NCI-H82 (cell line): Measurements from ENCODE around the gene TC2N.
"Not testable (repeated sequence)": the region's sequence is repeated elsewhere in the genome, so short reads cannot be mapped to it uniquely, and the experiment has no call there.

Experiments
- DNase-seq: peaks from one replicate; lab custom pipeline; 2025; lab: John Stamatoyannopoulos, UW

TC2N gene

DNA sequence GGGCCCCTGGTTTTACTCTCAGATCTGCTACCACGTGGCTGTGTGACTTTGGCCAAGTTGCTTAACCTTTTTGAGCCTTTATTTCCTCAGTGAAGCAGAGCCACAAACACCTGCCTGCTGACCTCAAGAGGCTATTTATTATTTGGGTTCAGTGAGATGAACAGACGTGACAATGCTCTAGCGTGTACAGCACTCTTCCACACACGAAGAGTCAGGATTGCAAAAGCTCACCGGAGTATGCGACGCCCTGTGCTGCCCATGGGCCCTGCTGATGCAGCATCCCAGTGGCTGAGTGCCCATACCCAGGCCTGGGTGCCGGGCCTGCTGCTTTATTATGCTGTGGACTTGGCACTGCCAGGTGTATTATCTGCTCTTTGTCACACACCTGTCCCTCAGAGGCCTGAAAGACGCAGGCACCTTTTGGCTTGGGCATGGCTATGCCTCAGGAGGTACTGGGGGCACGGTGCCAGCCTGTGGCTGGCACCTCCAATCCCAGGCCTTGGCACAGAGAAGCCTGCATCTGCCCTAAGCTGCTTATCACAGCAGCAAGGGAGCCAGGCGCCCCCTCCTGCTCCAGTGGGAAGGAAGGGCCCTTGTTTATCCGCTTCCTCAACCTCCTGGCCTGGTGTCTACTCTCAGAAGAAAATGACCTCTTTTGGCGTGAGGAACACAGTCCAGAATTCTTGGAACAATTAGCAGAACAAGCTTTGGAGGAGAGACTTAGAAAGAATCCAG, 22.3 kb upstream of the TC2N start:
- DNase-seq, result no peak

DNA sequence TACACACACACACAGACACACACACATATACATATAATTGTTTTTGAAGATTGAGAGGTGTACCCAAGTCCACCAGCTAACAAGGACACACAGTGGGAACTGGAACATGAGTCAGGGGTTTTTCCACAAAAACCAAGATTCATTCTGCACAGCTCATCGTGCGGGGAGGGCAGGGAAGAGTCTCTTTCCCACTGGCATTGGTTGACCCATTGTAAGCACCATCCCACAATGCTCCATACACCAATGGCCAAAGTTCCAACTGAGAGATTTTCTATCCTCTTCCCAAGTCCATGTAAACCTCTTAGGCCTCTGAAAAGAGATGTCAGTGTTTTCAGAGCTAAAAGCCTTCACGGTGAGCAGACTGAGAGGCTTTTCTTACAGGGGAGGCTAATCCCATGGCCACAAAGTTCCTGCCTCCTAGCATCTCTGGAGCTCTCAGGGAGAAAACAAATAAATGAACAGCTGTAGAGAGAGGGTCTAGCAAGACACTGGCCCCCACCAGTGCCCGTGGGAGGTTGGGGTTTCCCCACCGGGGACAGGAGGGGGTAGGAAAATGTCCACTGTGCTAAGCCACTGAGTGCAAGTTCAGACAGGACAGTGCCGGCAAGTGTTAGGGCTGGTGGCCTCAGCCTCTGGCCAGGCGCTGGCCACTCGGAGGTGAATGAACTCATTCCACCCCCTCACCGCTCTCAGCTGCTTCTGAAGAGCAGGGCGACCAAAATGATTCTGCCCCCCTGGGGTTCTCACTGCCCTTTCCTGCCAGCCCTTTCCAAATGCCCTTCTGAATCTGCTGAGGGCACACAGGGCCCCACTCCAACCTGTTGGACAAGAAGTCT, 21.5 kb upstream of the TC2N start:
- peak; percentile 38 for DNase-seq

DNA sequence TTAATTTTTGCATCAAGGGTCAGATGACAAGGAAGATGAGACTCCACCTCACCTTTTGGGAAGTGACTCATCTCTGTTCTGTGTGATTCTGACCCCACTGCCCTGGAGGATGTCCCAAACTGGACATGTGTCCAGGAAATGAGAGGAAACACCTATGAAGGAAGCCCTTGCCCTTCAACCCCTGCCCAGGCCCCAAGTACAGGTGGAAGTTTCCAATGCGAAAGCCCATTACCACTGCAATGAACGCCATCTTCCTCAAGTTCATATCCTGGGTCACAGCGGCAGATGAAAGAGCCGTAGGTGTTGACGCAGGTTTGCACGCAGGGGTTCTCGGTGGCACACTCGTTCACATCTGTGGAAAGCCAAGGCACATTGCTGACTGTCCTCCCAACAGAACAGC, 19.6 kb upstream of the TC2N start:
- no peak for DNase-seq

DNA sequence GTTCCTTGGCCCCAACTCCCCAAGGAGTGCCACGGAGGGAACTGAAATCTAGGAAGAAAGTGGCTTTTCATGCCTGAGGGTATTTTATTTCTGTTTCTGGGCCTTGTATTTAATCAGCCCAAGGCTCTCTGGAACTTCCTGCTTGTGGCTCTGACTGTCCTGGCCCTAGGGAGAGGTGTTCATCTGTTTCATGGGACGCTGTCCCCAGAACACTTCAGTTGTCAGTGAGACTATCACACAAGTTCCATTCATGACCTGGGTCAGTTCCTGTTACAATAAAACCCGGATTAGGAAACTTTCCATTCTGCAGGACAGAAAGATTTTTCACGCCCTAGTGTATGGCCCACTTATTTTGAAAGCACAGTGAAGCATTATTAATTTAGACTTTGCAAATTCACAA, 18.5 kb upstream of the TC2N start:
- DNase-seq, result no peak

DNA sequence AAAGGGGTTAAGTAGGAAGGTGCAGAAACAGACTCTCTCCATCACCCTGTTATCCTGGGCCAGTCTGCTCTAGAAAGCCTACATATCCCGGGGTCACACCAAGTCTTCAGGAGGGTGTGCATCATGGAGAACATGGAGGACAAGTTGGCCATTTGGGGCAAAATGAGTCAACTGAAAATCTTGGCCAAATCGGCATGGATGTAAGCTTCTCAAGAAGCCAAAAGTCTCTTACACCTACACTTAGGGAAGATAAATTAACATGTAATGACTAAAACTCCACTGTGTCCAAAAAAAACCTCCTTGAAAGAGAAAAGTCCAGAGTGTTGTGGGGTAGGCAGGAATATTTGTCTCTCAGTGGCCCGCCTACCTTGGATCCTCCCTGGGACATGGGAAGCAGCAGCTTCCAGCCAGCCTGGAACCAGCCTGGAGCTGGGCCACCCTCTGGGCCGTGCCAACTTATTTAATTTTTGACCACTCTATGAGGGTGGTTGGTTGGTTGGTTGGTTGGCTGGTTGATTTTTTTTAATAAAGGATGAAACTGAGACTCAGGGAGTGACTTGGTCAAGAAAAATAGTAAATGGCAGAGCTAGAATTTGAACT, 17.9 kb upstream of the TC2N start:
- DNase-seq, result no peak

DNA sequence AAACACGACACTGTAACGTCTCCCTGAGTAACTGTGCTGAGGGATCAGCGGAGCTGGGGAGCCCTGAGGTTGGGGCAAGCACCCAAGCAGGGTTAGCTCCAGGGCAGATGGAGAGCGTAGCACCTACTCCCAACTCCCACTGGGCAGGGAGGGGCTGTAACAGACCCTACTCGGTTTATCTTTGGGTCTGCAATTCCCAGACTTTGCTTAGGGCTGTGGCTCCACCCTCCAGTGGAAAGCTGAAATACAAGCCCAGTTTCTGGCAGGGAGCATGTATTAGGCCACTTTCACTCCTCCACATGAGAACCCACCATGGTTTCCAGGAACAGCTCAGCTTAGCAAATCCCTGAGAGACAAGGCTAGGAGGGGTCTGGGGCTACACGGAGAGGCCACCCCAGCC, 17.3 kb upstream of the TC2N start:
- no peak for DNase-seq

DNA sequence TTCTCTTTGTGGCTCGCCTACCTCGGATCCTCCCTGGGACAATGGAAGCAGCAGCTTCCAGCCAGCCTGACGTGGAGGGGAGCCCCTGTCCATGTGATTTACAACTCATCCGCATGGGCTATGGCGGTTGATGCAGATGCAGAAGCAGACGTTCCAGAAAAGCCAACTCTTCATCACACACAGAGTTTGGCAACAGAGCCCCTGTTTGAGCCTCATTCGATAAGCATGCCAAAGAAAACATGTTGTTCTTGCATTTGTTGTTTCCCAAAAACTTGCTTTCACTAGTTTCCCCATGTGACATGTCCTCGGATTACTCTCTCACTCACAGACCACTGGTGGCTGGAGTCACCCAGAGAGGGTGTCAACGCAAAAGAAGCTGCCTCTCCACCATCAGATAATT, 16.4 kb upstream of the TC2N start:
- no peak for DNase-seq

DNA sequence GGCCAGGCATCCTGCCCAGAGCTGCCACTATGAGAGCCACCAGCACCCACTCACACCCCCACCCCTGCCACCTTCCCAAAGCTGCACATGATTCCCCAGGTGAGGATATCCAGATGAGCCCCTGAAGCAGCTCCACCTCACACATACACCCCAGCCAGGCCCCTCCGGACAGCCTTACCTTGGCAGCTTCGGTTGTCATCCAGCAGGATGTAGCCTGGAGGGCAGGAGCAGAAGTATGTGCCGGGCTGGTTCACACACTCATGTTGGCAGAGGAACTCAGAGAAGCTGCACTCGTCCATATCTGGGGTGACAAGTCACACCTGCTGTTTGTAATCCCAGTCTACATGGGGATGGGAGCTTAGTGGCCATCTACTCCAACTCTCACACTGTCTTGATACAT, 15.4 kb upstream of the TC2N start:
- DNase-seq, result no peak

DNA sequence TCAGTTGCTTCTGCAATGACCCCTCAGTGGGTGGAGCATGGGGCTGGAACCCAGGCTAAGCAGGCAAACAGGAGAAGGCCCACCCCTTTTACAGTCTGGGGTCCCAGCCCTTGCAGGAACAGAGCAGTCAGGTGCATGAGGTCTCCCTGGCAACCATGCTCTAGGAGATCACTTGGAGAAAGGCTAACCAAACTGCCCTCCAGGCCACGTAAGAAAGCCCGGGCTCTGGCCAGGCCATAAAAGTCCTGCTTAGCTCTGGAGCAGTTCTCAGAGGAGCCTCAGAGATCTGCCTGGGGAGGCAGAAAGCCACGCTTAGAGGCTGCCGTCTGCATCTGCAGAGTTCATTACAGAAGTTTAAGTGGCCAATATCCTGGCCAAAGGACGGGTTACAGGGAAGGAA, 15.0 kb upstream of the TC2N start:
- no peak for DNase-seq

DNA sequence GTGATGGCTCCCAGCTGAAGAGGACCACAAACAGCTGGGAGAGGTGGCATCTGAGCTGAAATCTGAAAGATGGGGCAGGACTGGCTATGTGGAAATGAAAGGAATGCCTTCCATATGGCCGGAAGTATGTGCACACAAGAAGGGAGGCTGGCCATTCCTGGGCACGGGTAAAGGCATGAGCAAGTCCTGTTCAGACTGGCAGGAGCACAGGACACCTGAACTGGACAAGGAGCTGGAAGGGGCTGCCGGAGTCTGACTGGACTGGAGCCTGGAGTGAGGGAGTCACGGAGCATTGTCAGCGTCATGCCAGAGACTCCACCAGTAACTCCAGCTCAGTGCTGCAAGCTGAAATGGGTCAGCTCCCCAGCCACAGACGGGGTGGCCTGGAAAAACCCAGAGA, 11.9 kb upstream of the TC2N start:
- no peak for DNase-seq

DNA sequence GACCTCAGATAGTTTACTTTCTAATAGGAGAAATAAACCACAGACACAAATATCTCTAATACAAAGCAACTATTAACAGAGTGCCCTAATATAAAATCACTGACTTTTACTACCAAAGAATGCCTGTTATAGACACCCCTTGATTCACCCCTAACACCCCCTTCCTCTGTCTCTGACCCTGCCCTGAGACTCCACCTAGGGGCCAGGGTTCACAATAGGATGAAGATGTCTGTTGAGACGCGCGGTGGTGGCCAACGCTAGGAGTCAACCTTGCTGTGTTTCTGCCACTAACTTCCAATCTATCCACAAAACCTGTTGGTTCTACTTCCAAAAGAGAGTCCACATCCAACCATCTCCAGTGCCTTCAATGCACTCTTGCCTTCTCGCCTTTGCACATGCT, 10.9 kb upstream of the TC2N start:
- DNase-seq, result no peak

DNA sequence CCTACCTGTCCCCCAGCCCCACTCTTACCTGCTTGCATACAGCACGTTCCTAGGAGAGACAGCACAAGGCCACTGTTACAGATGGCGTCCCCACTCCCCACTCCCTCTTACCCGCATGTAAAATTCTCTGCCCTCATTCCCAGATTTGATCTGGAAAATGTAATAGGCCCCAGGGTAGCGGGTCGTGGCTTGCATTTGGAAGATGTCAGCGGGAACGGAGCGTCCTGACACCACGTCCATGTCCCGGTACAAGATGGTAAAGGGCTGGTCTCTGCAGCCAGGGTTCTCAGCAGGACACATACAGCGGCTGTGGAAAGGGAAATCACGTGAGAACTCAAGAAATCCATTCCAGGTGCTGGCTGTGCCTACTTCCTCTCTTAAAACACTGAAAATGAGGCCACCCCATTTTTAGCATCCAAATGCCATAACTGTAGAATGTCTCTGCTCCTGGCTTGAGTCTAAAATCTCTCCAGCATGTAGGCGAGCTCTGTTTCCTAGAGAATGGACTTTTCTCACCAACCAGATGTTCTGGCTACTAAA, 10.1 kb upstream of the TC2N start:
- no peak for DNase-seq

DNA sequence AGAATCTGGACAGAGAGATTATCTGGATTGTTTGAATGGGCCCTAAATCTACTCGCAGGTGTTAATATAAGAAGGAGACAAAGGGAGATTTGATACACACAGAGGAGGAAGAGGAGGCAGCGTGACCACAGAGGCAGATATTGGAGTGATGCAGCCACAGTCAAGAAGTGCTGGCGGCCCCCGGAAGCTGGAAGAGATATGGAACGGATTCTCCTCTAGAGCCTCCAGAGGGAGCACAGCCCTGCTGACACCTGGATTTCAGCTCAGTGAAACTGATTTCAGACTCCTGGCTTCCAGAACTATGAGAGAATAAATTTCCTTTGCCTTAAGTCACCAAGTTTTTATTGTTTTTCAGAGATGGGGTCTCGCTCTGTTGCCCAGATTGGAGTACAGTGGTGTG, 9.2 kb upstream of the TC2N start:
- no peak for DNase-seq

DNA sequence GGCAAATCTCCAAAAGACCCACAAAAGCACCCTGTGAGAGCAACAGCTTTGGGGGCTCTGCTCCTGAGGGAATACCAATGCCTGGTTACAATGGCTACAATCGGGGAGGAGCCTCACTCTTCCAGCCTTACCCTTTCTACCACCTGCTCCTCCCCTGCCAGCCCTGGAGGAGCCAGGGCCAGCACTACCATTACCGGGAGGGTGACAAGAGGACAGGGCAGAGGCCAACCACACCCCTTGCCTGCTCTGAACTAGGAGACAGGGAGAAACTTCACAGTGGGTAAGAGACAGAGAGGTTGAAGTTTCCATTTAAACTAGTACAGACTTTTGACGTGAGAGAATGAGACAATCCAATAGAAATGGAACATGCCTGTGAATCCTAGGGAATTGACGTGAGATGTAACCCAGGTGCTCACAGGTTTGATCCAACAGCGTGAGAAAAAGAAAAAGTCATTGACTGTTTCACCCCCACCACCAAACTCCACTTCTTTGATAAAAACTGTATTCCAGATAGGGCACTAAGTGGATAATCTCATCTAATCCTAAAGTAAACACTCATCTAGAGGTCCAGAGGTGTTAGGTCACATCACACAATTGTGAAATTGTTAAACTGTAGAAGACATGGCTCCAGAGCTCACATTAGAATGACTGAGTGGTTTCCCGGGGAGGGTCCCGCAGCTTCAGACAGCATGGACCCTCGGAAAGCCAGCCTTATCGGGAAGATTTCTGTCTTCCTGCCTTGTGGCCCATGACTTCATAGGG, 8.4 kb upstream of the TC2N start:
- DNase-seq, result peak; percentile 34

DNA sequence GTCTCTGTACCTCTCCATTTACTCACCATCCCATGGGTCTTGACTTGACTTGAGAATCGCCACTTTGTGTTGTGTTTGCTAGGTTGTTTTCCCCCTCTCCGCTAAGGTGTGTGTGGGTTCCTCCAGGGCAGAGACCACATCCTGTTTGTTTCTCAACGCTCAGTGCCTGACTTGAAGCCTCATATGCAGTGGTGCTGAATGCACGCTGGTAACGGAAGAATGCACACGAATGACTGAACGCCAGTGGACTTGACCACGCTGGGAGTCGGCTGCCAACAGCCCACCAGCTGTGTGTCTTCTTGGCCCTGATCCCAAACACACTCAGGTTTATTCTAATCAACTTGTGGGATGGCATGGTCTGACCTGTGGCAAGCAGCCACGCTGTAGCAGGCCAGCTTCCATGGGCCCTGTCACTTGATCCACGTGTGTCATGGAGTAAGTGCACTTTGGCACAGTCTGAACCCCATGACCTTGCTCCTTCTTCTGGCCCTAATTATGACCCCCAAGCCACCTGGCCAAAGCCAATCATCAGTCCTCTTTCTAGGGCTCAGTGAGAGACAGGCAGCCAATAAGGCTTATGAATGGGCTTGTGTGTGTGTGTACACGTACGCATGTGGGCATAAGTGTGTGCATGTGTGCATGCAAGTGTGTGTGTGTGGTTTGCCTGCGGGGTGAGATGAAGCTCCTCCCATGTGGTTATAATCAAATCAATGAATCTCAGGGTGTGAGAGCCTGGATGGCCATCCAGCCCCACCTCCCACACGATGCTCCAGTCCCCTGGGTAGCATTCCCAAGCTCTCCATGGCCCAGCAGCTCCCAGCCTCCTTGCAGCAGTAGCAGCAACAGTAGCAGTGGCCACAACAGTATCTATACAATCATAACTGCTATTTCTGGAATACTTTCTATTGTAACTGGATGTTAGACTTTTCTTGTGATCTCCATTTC, 6.4 kb upstream of the TC2N start:
- no peak for DNase-seq

DNA sequence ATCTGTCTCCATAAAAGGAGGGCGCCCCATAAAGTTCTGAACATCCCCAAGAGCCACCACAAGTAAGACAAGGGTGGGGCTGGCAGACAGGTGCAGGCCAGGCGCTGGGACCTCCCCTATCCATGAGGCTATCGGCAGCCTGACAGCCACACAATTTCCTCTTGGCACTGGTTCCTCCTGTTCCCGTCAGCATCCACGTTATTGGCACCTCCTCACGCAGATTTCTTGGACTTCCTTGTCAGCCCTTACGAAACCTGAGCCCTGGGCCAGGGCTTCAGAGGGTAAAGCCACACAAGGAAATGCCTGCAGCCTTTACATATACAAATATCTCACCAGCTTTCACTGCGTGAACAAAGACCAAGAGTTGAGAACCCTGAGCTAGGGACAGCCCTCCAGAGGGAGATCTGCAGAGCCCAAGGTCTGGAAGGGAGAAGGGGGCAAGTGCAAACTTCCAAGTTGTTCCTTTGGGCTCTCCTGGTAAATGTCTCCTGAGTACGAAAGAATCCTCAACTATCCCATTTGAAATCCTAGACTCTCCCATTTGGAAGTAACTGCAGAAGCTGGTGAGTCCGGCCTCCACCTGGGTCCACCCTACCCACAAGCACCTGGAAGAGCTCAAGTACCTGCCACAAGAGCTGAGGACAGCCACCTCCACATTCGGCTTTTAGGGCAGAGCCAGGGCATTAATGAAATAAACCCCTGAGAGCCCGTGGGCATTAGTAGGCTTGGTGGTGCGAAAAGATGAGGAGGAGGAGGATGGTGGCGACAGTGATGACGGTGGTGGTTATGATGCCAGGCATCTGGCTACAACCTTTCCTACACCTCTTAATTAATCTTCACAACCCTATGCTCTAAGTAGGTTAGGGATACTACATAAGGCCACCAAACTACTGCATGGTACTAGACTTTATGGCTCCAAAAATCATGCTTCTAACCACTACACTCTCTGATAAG, 5.5 kb upstream of the TC2N start:
- no peak for DNase-seq

DNA sequence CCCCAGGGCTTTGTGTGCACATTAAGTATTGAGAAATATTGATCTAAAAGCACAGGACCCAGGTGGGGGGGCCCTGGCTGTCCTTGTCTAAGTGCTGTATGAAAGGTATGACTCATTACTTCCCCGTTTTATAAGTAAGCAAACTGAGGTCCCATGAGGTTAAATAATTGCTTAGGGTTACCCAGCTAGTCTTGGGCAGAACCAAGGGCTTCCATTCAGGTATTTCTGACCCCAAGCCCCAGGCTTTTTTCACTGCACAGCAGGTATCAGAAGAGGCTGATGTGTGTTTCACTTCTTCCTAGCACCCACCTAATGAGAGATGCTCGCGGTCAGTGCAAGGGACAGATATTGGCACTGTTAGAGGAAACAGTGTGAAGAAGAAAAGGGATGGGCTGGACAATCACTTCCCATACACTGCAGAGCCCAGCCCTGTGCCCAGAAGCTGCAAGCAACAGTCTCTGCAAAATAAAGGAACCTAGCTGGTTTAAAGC, 4.7 kb upstream of the TC2N start:
- no peak for DNase-seq

DNA sequence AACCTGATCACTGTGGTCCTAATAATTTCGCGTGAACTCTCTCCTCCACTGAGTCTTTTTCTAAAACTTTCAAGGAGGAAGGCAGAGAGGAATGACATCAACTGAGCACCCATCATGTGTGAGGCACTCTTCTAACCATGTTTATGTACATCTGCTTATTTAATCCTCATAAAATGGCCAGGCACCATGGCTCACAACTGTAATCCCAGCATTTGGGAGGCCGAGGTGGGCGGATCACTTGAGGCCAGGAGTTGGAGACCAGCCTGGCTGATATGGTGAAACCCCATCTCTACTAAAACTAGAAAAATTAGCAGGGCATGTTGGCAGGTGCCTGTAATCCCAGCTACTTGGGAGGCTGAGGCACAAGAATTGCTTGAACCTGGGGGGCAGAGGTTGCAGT, 4.1 kb upstream of the TC2N start:
- DNase-seq, result not testable (repeated sequence)

DNA sequence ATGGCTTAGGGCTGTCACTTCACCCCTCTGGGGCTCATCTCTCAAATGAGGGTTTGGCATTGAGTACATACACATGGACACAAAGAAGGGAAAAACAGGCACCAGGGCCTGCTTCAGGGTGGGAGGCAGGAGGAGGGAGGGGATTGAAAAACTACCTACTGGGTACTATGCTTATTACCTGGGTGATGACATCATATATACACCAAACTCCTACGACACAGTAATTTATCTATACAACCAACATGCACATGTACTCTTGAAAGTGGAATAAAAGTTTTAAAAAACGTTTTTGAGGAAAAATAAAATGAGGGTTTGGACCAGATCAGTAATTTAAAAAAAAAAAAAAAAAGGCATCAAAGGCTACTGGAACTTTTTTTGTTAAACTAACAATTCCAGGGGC, 3.6 kb upstream of the TC2N start:
- no peak for DNase-seq

DNA sequence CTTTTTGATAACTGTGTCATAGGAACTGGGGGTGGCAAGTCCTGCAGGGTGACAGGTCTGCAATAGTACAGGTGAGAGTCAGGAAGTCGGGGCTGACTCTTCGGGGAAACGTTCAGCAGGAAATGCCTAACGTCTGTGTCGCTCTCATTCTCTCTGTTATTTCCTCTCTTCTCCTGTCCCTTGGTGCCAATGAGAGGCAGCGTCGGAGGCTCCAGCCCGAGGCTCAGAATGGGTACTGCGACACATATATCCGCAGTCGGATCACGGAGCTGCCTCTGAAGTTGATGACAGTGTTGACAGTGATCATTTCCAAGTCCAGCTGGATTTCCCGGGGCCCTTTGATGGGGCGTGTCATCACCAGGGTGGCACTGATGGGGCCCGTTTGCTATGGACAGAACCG, 2.7 kb upstream of the TC2N start:
- no peak for DNase-seq
